Neural cell (in vitro differentiated cells): Measurements from ENCODE around the gene COL23A1. TPM values are rescaled to one million over a fixed set of nuclear protein-coding genes. Genes with fewer than 3 reads are reported as not detected.
"Not testable (repeated sequence)": the region's sequence is repeated elsewhere in the genome, so short reads cannot be mapped to it uniquely, and the experiment has no call there.

ENCODE experiments used
- H2AFZ ChIP-seq: fragments of 200-600, 300-800 bp; sonication (generic), shearing (Covaris generic); 2 replicates; pipeline ENCODE4 v1.6.0; 2014; ENCODE audit warnings: low read depth, mild to moderate bottlenecking, antibody characterized with exemption, low read length, moderate library complexity
- H3F3A ChIP-seq: fragments of 200-600 bp; shearing (Covaris generic); 2 replicates; pipeline ENCODE4 v1.6.1; 2016; ENCODE audit warnings: mild to moderate bottlenecking, moderate library complexity, mixed read lengths, antibody characterized with exemption, low read length; ENCODE audit not compliant: insufficient read depth, poor library complexity, severe bottlenecking
- H3K27ac ChIP-seq: fragments of 200-600, 300-800 bp; sonication (generic), shearing (Covaris generic); 2 replicates; pipeline ENCODE4 v1.5.1; 2014; ENCODE audit warnings: mild to moderate bottlenecking, low read length, moderate library complexity
- H3K27me3 ChIP-seq: fragments of 300-800, 200-600 bp; sonication (generic), shearing (Covaris generic); 2 replicates; pipeline ENCODE4 v1.6.0; 2014; ENCODE audit warnings: mild to moderate bottlenecking, low read depth, low read length, moderate library complexity; ENCODE audit not compliant: insufficient read depth
- H3K36me3 ChIP-seq: fragments of 300-800, 200-600 bp; sonication (generic), shearing (Covaris generic); 2 replicates; pipeline ENCODE4 v1.5.1; 2014; ENCODE audit warnings: mild to moderate bottlenecking, antibody characterized with exemption, low read length, moderate library complexity; ENCODE audit not compliant: insufficient read depth
- H3K4me2 ChIP-seq: fragments of 300-800, 200-600 bp; sonication (generic), shearing (Covaris generic); 2 replicates; pipeline ENCODE4 v1.6.0; 2014; ENCODE audit warnings: mild to moderate bottlenecking, low read length
- H3K4me3 ChIP-seq: fragments of 300-800, 200-600 bp; sonication (generic), shearing (Covaris generic); 2 replicates; pipeline ENCODE4 v1.5.1; 2014; ENCODE audit warnings: mild to moderate bottlenecking, low read length, moderate library complexity
- H3K79me2 ChIP-seq: fragments of 200-600 bp; shearing (Covaris generic); replicated peaks from 2 replicates; pipeline ENCODE4 v1.6.0; 2014; ENCODE audit warnings: mild to moderate bottlenecking, low read length, moderate library complexity; ENCODE audit not compliant: insufficient read depth
- H3K9ac ChIP-seq: fragments of 300-800, 200-600 bp; sonication (generic), shearing (Covaris generic); 2 replicates; pipeline ENCODE4 v1.6.1; 2016; ENCODE audit warnings: mild to moderate bottlenecking, low read length, mixed read lengths
- H3K9me2 ChIP-seq: fragments of 200-600 bp; shearing (Covaris generic); 2 replicates; pipeline ENCODE4 v1.6.1; 2016; ENCODE audit warnings: mild to moderate bottlenecking, low read length, mixed read lengths; ENCODE audit not compliant: insufficient read depth
- H3K9me3 ChIP-seq: fragments of 200-600, 300-800 bp; sonication (generic), shearing (Covaris generic); 2 replicates; pipeline ENCODE4 v1.6.1; 2016; ENCODE audit warnings: mild to moderate bottlenecking, mixed run types, low read length, moderate library complexity, mixed read lengths
- H4K20me1 ChIP-seq: fragments of 200-600 bp; shearing (Covaris generic); 2 replicates; pipeline ENCODE4 v1.6.1; 2016; ENCODE audit warnings: mild to moderate bottlenecking, mixed run types; ENCODE audit not compliant: insufficient read depth
- CTCF ChIP-seq: fragments of 450-650 bp; IDR thresholded peaks from 2 replicates; pipeline ENCODE4 v1.5.1; 2014; ENCODE audit warnings: antibody characterized with exemption, mild to moderate bottlenecking, moderate library complexity; ENCODE audit not compliant: poor library complexity, severe bottlenecking
- EP300 ChIP-seq: fragments of 450-650 bp; conservative IDR thresholded peaks from 2 replicates; pipeline ENCODE4 v1.6.1; 2014; ENCODE audit warnings: antibody characterized with exemption, mild to moderate bottlenecking, moderate library complexity; ENCODE audit not compliant: poor library complexity, severe bottlenecking
- EZH2 ChIP-seq: fragments of 200-600, 300-800 bp; shearing (Covaris generic), sonication (generic); IDR thresholded peaks from 2 replicates; pipeline ENCODE4 v1.6.1; 2014; ENCODE audit warnings: antibody characterized with exemption, low read length, borderline replicate concordance, mild to moderate bottlenecking; ENCODE audit not compliant: insufficient read depth, poor library complexity, severe bottlenecking
- MXI1 ChIP-seq: fragments of 450-650 bp; conservative IDR thresholded peaks from 2 replicates; pipeline ENCODE4 v1.6.1; 2014; ENCODE audit warnings: antibody characterized with exemption, mild to moderate bottlenecking; ENCODE audit not compliant: poor library complexity, severe bottlenecking
- POLR2AphosphoS5 ChIP-seq: IDR thresholded peaks from 2 replicates; pipeline ENCODE4 v1.6.1; 2012
- RAD21 ChIP-seq: fragments of 450-650 bp; conservative IDR thresholded peaks from 2 replicates; pipeline ENCODE4 v1.6.1; 2014; ENCODE audit warnings: antibody characterized with exemption, mild to moderate bottlenecking, moderate library complexity
- REST ChIP-seq: IDR thresholded peaks from 2 replicates; pipeline ENCODE4 v1.6.1; 2012; ENCODE audit warnings: borderline replicate concordance
- SMC3 ChIP-seq: fragments of 450-650 bp; conservative IDR thresholded peaks from 2 replicates; pipeline ENCODE4 v1.6.1; 2014; ENCODE audit warnings: antibody characterized with exemption, mild to moderate bottlenecking, moderate library complexity; ENCODE audit not compliant: poor library complexity
- TAF1 ChIP-seq: IDR thresholded peaks from 2 replicates; pipeline ENCODE4 v1.6.1; 2012; ENCODE audit warnings: low read depth
- polyA plus RNA-seq: library from polyadenylated mRNA; depleted of rRNA; stranded (reverse); fragments of >200 nt; gene quantifications from 2 replicates; pipeline ENCODE4 v1.2.3, GENCODE V29; 2014

COL23A1 gene
- polyA plus RNA-seq, 1 donor from 2014 or later: not detected

- peaks cover 42% of the 10 kb centered on the region for H3K27me3 ChIP-seq
- no peaks in the 10 kb centered on the region for H3K9me2 ChIP-seq
- no peak overlapping the region for H3K27ac ChIP-seq
- H2AFZ ChIP-seq: no peak overlapping the region
- H3F3A ChIP-seq: peaks cover 4% of the 10 kb centered on the region
- no peak overlapping the region for H3K4me3 ChIP-seq
- H3K36me3 ChIP-seq: no peaks in the 10 kb centered on the region
- H3K9me3 ChIP-seq: no peaks in the 10 kb centered on the region
- no peaks in the 10 kb centered on the region for H4K20me1 ChIP-seq
- H3K9ac ChIP-seq: no peak overlapping the region
- no peak overlapping the region for H3K4me2 ChIP-seq
- H3K79me2 ChIP-seq: no peaks in the 10 kb centered on the region
- no peak for TF ChIP-seq RAD21
- TF ChIP-seq SMC3: no peak
- TF ChIP-seq POLR2AphosphoS5: no peak
- no peak for TF ChIP-seq REST
Measured at GRCh38 chr5:178587763-178588611, 2.2 kb downstream of the COL23A1 start.

GRCh38 chr5:178586396-178586795 is 3.8 kb downstream of the COL23A1 start:
- Histone ChIP-seq H3K9me2 (no peaks in the 10 kb centered on the region), H3F3A (peaks cover 4% of the 10 kb centered on the region), H3K9ac (no peak overlapping the region), H3K27me3 (peaks cover 42% of the 10 kb centered on the region), H4K20me1 (no peaks in the 10 kb centered on the region), H3K4me3 (no peak overlapping the region), H2AFZ (no peak overlapping the region), H3K4me2 (no peak overlapping the region), H3K27ac (no peak overlapping the region), H3K36me3 (no peaks in the 10 kb centered on the region), H3K9me3 (no peaks in the 10 kb centered on the region), H3K79me2 (no peaks in the 10 kb centered on the region)
- TF ChIP-seq EZH2: no peak
- TF ChIP-seq POLR2AphosphoS5: no peak
- no peak for TF ChIP-seq REST
- no peak for TF ChIP-seq TAF1
- TF ChIP-seq CTCF: no peak
- TF ChIP-seq EP300: no peak
- TF ChIP-seq RAD21: no peak
- no peak for TF ChIP-seq SMC3
- TF ChIP-seq MXI1: no peak

GRCh38 chr5:178585421-178585820 is 4.8 kb downstream of the COL23A1 start:
- H3K27ac ChIP-seq, H4K20me1 ChIP-seq, H3K9ac ChIP-seq, H3K4me3 ChIP-seq, H3K9me3 ChIP-seq, H3K79me2 ChIP-seq, H3K9me2 ChIP-seq, H2AFZ ChIP-seq, H3K36me3 ChIP-seq, H3F3A ChIP-seq, H3K4me2 ChIP-seq: not testable (repeated sequence)
- H3K27me3 ChIP-seq: peaks cover 32% of the 10 kb centered on the region
